Skeletal muscle tissue (tissue), 4 donors: ENCODE data around the gene AGMO. TPM values are rescaled to one million over a fixed set of nuclear protein-coding genes. Genes with fewer than 3 reads are reported as not detected.

ENCODE experiments used
- H3K27ac ChIP-seq: one replicate; pipeline ENCODE4 v1.7.0; 2013; ENCODE audit warnings: mild to moderate bottlenecking, low read depth, low read length, inconsistent platforms
- H3K27me3 ChIP-seq, 3 donors: one replicate each; pipeline ENCODE4 v1.7.0; 2013; ENCODE audit warnings: low read length in 3 of 3; ENCODE audit not compliant: control insufficient read depth in 3 of 3, insufficient read depth in 3 of 3
- H3K36me3 ChIP-seq, 3 donors: one replicate each; pipeline ENCODE4 v1.7.0; 2013; ENCODE audit warnings: low read length in 3 of 3; ENCODE audit not compliant: control insufficient read depth in 3 of 3, insufficient read depth in 3 of 3
- H3K4me1 ChIP-seq, 3 donors: one replicate each; pipeline ENCODE4 v1.7.0; 2013; ENCODE audit warnings: low read length in 3 of 3, mild to moderate bottlenecking in 3 of 3; ENCODE audit not compliant: control insufficient read depth in 3 of 3, insufficient read depth in 3 of 3
- H3K4me3 ChIP-seq, 3 donors: one replicate each; pipeline ENCODE4 v1.7.0; 2013; ENCODE audit warnings: low read length in 3 of 3
- H3K9ac ChIP-seq, 3 donors: one replicate each; pipeline ENCODE4 v1.7.0; 2013; ENCODE audit warnings: low read length in 3 of 3, mild to moderate bottlenecking in 3 of 3, moderate library complexity in 2 of 3, low read depth in 1 of 3
- H3K9me3 ChIP-seq, 3 donors: one replicate each; pipeline ENCODE4 v1.7.0; 2013; ENCODE audit warnings: low read length in 3 of 3; ENCODE audit not compliant: control insufficient read depth in 3 of 3
- total RNA-seq: library from RNA; depleted of rRNA; stranded (reverse); fragments of >200 nt; gene quantifications from one replicate; pipeline ENCODE4 v1.2.3, GENCODE V29; 2014
- donor health status: Osteomylitis.

The AGMO gene
- total RNA-seq, 1 donor from 2014 or later: 3.1 TPM

DNA sequence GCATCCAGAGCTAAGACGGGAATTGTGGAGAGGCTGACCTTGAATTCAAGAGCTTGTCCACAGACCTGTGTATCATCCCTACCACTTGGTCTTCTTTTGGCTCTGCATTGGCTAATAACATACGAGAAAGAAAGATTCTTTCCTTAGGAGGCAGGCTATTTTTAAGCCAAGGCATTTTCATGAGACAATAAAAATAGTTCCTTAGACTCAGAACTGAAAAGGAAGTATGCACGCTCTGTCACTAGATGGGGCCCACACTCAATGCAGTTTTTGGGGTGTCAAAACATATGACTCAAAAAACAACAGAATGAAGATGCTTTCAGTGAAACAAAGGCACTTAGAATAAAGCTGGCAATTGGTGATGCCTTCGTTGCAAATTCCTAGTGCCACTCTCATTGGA is 393.3 kb downstream of the AGMO start:
- Histone ChIP-seq H3K4me1 (no peaks in the 10 kb centered on the region), H3K27me3 (no peaks in the 10 kb centered on the region)

DNA sequence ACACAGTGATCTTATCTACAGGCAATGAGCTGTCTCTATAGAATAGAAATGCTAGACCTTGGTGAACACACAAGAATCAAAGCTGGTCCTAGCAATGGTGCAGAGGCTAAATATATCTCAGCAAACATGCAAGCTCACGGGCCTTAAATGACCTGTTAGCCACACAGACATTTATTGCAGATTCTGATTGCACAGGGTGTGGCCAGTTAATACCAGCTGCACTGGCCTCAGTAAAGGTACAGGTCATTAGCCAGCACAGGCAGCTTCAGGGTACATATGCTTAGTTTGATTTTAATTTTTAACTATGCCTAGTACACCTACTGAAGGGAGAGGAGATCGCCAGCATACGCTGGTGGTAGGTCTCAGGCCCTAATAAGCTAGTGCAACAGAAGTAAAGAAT is 393.9 kb downstream of the AGMO start:
- Histone ChIP-seq H3K9me3 (no peaks in the 10 kb centered on the region), H3K36me3 (no peaks in the 10 kb centered on the region), H3K4me3 (no peak overlapping the region), H3K27ac (no peak overlapping the region), H3K4me1 (no peaks in the 10 kb centered on the region), H3K27me3 (no peaks in the 10 kb centered on the region), H3K9ac (no peak overlapping the region)

More for the DNA sequence above, 393.3 kb downstream of the AGMO start:
- H3K9me3 ChIP-seq: no peaks in the 10 kb centered on the region
- no peaks in the 10 kb centered on the region for H3K36me3 ChIP-seq
- no peak overlapping the region for H3K9ac ChIP-seq
- no peak overlapping the region for H3K27ac ChIP-seq
- H3K4me3 ChIP-seq: no peak overlapping the region

DNA sequence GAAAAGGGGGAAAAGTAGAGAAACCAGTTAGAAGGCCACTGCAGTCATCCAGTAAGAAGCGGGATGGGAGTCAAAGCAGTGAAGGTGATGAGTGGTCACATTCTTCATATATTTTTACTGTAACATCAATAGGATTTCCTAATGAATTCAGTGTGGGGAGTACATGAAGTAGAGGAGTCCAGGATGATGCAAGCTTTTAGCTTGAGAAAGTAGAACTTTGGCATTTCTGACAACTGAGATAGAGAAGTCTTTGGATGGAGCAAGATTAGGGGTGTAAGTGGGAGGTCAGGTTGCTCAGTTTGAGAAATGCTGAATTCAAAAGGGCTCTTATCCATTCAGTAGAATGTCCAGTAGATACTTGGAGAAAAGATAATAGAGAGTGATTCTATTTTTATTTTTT is 395.2 kb downstream of the AGMO start:
- no peak overlapping the region for H3K9ac ChIP-seq
- no peaks in the 10 kb centered on the region for H3K36me3 ChIP-seq
- H3K27ac ChIP-seq: no peak overlapping the region
- no peak overlapping the region for H3K4me3 ChIP-seq
- H3K4me1 ChIP-seq: no peaks in the 10 kb centered on the region
- no peaks in the 10 kb centered on the region for H3K9me3 ChIP-seq
- no peaks in the 10 kb centered on the region for H3K27me3 ChIP-seq

- H3K36me3 ChIP-seq: no peaks in the 10 kb centered on the region
- H3K4me1 ChIP-seq: no peaks in the 10 kb centered on the region
- no peaks in the 10 kb centered on the region for H3K27me3 ChIP-seq
- H3K9ac ChIP-seq: no peak overlapping the region
- H3K27ac ChIP-seq: no peak overlapping the region
- no peak overlapping the region for H3K4me3 ChIP-seq
- no peaks in the 10 kb centered on the region for H3K9me3 ChIP-seq
Observed at GRCh38 chr7:15159261-15159660, 402.6 kb downstream of the AGMO start.

DNA sequence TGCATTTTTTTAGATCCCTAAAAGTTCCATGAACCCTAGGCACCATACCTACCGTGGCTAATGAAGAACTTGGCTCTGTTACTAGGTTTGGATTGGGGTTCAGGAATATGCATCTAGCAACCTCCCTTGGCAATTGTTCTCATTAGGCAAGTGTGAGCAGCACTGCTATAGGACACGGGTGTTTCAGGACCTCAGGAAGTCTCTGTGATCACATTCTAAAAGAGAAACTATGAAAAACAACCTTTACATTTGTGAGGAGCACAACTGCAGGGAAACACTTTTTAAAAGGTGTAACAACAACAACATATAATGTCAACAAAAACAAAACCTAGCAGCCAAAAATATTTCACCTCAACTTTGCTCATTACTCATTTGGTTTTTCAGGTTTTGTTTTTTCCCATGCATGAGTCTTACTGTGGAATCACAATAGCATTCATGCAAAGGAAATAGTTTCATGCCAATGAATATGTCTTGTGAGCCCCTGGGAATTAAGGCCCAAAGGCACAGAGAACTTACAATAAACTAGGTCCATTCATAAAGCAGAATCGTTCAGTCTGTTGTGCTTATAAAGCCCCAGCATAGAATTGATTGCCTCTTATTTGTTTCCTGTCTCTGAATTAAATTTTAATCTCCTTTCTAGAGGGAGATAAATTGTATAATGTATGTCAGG is 403.5 kb downstream of the AGMO start:
- Histone ChIP-seq H3K27ac (no peak overlapping the region), H3K9me3 (no peaks in the 10 kb centered on the region), H3K36me3 (no peaks in the 10 kb centered on the region)

More for the DNA sequence above, 403.5 kb downstream of the AGMO start:
- H3K4me1 ChIP-seq: no peaks in the 10 kb centered on the region
- H3K27me3 ChIP-seq: no peaks in the 10 kb centered on the region
- no peak overlapping the region for H3K9ac ChIP-seq
- no peak overlapping the region for H3K4me3 ChIP-seq

Other genes with a start within 250 kb of the AGMO start
- 44.9 TPM for gene MEOX2, start 124.7 kb upstream of the AGMO start, total RNA-seq